CD8-positive, alpha-beta memory T cell (primary cell): ENCODE data around the gene AGAP1. TPM values are rescaled to one million over a fixed set of nuclear protein-coding genes. Genes with fewer than 3 reads are reported as not detected.

ENCODE experiments used
- CTCF ChIA-PET: fragments of 350-600 bp; sonication (Branson Sonifier 250); formaldehyde crosslinking; loops from one replicate; lab custom pipeline; 2021; ENCODE audit warnings: antibody characterized with exemption; lab: Charles Lee
- POLR2A ChIA-PET: fragments of 350-600 bp; sonication (Branson Sonifier 250); formaldehyde crosslinking; loops from one replicate; lab custom pipeline; 2021; ENCODE audit warnings: antibody characterized with exemption; lab: Charles Lee
- DNase-seq, 5 donors: peaks; one replicate each; pipeline versions ENCODE4 v3.0.0 to v3.0.0-alpha.2; 2020 to 2022; ENCODE audit warnings: mixed read lengths in 1 of 5
- H3K27ac ChIP-seq: one replicate; pipeline ENCODE4 v1.7.0; 2013; ENCODE audit warnings: low read depth, mild to moderate bottlenecking, low read length, moderate library complexity
- H3K27me3 ChIP-seq: 2 replicates; pipeline ENCODE4 v1.7.0; 2013; ENCODE audit warnings: low read length, mild to moderate bottlenecking; ENCODE audit not compliant: insufficient read depth, poor library complexity, severe bottlenecking
- H3K36me3 ChIP-seq: 2 replicates; pipeline ENCODE4 v1.7.0; 2013; ENCODE audit warnings: mild to moderate bottlenecking, low read length, moderate library complexity; ENCODE audit not compliant: insufficient read depth
- H3K4me1 ChIP-seq: 2 replicates; pipeline ENCODE4 v1.7.0; 2013; ENCODE audit warnings: mild to moderate bottlenecking, low read length, moderate library complexity; ENCODE audit not compliant: insufficient read depth
- H3K4me3 ChIP-seq: 2 replicates; pipeline ENCODE4 v1.7.0; 2013; ENCODE audit warnings: mild to moderate bottlenecking, low read length
- H3K9me3 ChIP-seq: 2 replicates; pipeline ENCODE4 v1.7.0; 2013; ENCODE audit warnings: mild to moderate bottlenecking, low read length
- H3K27ac Mint-ChIP-seq, 8 donors: one replicate each; pipeline ENCODE4 v1.8.0; 2020 to 2021; ENCODE audit warnings: mixed read lengths in 8 of 8, mild to moderate bottlenecking in 6 of 8, inconsistent platforms in 3 of 8, moderate library complexity in 3 of 8
- H3K27me3 Mint-ChIP-seq, 2 donors: one replicate each; pipeline ENCODE4 v1.8.0; 2020 to 2021; ENCODE audit warnings: mixed read lengths in 2 of 2, mild to moderate bottlenecking in 1 of 2, moderate library complexity in 1 of 2
- H3K36me3 Mint-ChIP-seq, 3 donors: one replicate each; pipeline ENCODE4 v1.8.0; 2020 to 2021; ENCODE audit warnings: mixed read lengths in 3 of 3, inconsistent platforms in 1 of 3, mild to moderate bottlenecking in 1 of 3
- H3K4me1 Mint-ChIP-seq, 3 donors: one replicate each; pipeline ENCODE4 v1.8.0; 2020 to 2021; ENCODE audit warnings: mixed read lengths in 3 of 3, inconsistent platforms in 1 of 3, mild to moderate bottlenecking in 1 of 3
- H3K4me3 Mint-ChIP-seq, 7 donors: one replicate each; pipeline ENCODE4 v1.8.0; 2020 to 2021; ENCODE audit warnings: mixed read lengths in 7 of 7, mild to moderate bottlenecking in 6 of 7, moderate library complexity in 4 of 7, inconsistent platforms in 2 of 7
- H3K9me3 Mint-ChIP-seq, 5 donors: one replicate each; pipeline ENCODE4 v1.8.0; 2020 to 2022; ENCODE audit warnings: mixed read lengths in 5 of 5, mild to moderate bottlenecking in 3 of 5, moderate library complexity in 2 of 5, inconsistent platforms in 1 of 5
- polyA plus RNA-seq: library from polyadenylated mRNA; unstranded; fragments of 300-500 nt; fragmentation: Illumina TruSeq; gene quantifications from one replicate; pipeline ENCODE4 v1.2.3, GENCODE V29; 2021
- total RNA-seq, 2 experiments: library from RNA; stranded (reverse); gene quantifications; one replicate each; pipeline ENCODE4 v1.2.3, GENCODE V29; 2021

AGAP1 gene
- total and polyA plus RNA-seq, 3 experiments from 2014 or later: 1.2 to 3.3 (median 2.7) TPM

- H3K27ac ChIP-seq: no peak overlapping the region
- H3K4me3 ChIP-seq: no peak overlapping the region
- no peaks in the 10 kb centered on the region for H3K27me3 ChIP-seq
- H3K27me3 Mint-ChIP-seq: peaks cover 0 to 12% of the 10 kb centered on the region in 2 donors
- no peaks in the 10 kb centered on the region for H3K9me3 ChIP-seq
- peak overlapping the region in 2 of 8 donors; percentile 22 to 76 for H3K27ac Mint-ChIP-seq
- no peaks in the 10 kb centered on the region for H3K4me1 ChIP-seq
- no peaks in the 10 kb centered on the region for H3K36me3 ChIP-seq
- H3K4me1 Mint-ChIP-seq: peaks cover 0 to 12% (median 10%) of the 10 kb centered on the region in 3 donors
- H3K9me3 Mint-ChIP-seq: peaks cover 0 to 1% (median 0%) of the 10 kb centered on the region in 5 donors
- no peak overlapping the region for H3K4me3 Mint-ChIP-seq
- no peaks in the 10 kb centered on the region for H3K36me3 Mint-ChIP-seq
- ChIA-PET POLR2A (no interaction called here), CTCF (no interaction called here)
- no peak for DNase-seq
These were observed 225.5 kb downstream of the AGAP1 start for GRCh38 chr2:235719146-235719942.

GRCh38 chr2:235721625-235722024 lies 227.8 kb downstream of the AGAP1 start:
- Histone ChIP-seq H3K4me1 (no peaks in the 10 kb centered on the region), H3K36me3 (no peaks in the 10 kb centered on the region), H3K27me3 (no peaks in the 10 kb centered on the region), H3K9me3 (no peaks in the 10 kb centered on the region), H3K27ac (no peak overlapping the region), H3K4me3 (no peak overlapping the region)
- Mint-ChIP-seq H3K4me3 (no peak overlapping the region), H3K36me3 (no peaks in the 10 kb centered on the region), H3K4me1 (peaks cover 0 to 12% (median 7%) of the 10 kb centered on the region in 3 donors), H3K27ac (peak overlapping the region in 1 of 8 donors; percentile 59), H3K9me3 (no peaks in the 10 kb centered on the region), H3K27me3 (peaks cover 0 to 6% of the 10 kb centered on the region in 2 donors)
- CTCF ChIA-PET: no interaction called here
- POLR2A ChIA-PET: no interaction called here
- DNase-seq: no peak

GRCh38 chr2:235722869-235723268 lies 229.0 kb downstream of the AGAP1 start:
- Histone ChIP-seq H3K9me3 (no peaks in the 10 kb centered on the region), H3K4me1 (no peaks in the 10 kb centered on the region), H3K27me3 (no peaks in the 10 kb centered on the region), H3K4me3 (no peak overlapping the region), H3K27ac (no peak overlapping the region), H3K36me3 (no peaks in the 10 kb centered on the region)
- no peaks in the 10 kb centered on the region for H3K9me3 Mint-ChIP-seq
- H3K27me3 Mint-ChIP-seq: peaks cover 0 to 6% of the 10 kb centered on the region in 2 donors
- no peaks in the 10 kb centered on the region for H3K36me3 Mint-ChIP-seq
- H3K27ac Mint-ChIP-seq: no peak overlapping the region
- ChIA-PET CTCF (no interaction called here), POLR2A (no interaction called here)
- H3K4me3 Mint-ChIP-seq: no peak overlapping the region
- no peak for DNase-seq
- H3K4me1 Mint-ChIP-seq: peaks cover 0 to 12% (median 7%) of the 10 kb centered on the region in 3 donors

GRCh38 chr2:235723371-235723770 lies 229.5 kb downstream of the AGAP1 start:
- no peak overlapping the region for H3K4me3 Mint-ChIP-seq
- no peaks in the 10 kb centered on the region for H3K4me1 ChIP-seq
- H3K27me3 ChIP-seq: no peaks in the 10 kb centered on the region
- H3K27me3 Mint-ChIP-seq: peaks cover 0 to 6% of the 10 kb centered on the region in 2 donors
- H3K4me1 Mint-ChIP-seq: peaks cover 0 to 12% (median 7%) of the 10 kb centered on the region in 3 donors
- CTCF ChIA-PET: no interaction called here
- H3K36me3 ChIP-seq: no peaks in the 10 kb centered on the region
- DNase-seq: no peak
- H3K9me3 ChIP-seq: no peaks in the 10 kb centered on the region
- no peak overlapping the region for H3K27ac Mint-ChIP-seq
- POLR2A ChIA-PET: no interaction called here
- no peaks in the 10 kb centered on the region for H3K36me3 Mint-ChIP-seq
- no peak overlapping the region for H3K4me3 ChIP-seq
- H3K27ac ChIP-seq: no peak overlapping the region
- no peaks in the 10 kb centered on the region for H3K9me3 Mint-ChIP-seq

GRCh38 chr2:235723811-235724465 lies 230.1 kb downstream of the AGAP1 start:
- Histone ChIP-seq H3K4me3 (no peak overlapping the region), H3K9me3 (no peaks in the 10 kb centered on the region), H3K27me3 (no peaks in the 10 kb centered on the region), H3K4me1 (no peaks in the 10 kb centered on the region), H3K36me3 (no peaks in the 10 kb centered on the region), H3K27ac (no peak overlapping the region)
- peaks cover 0 to 12% (median 7%) of the 10 kb centered on the region in 3 donors for H3K4me1 Mint-ChIP-seq
- POLR2A ChIA-PET: no interaction called here
- DNase-seq: no peak
- H3K27me3 Mint-ChIP-seq: peaks cover 0 to 6% of the 10 kb centered on the region in 2 donors
- H3K9me3 Mint-ChIP-seq: no peaks in the 10 kb centered on the region
- H3K4me3 Mint-ChIP-seq: no peak overlapping the region
- no peaks in the 10 kb centered on the region for H3K36me3 Mint-ChIP-seq
- CTCF ChIA-PET: no interaction called here
- no peak overlapping the region for H3K27ac Mint-ChIP-seq

GRCh38 chr2:235725016-235725489 lies 231.2 kb downstream of the AGAP1 start:
- Histone ChIP-seq H3K36me3 (no peaks in the 10 kb centered on the region), H3K4me1 (no peaks in the 10 kb centered on the region), H3K9me3 (no peaks in the 10 kb centered on the region), H3K27me3 (no peaks in the 10 kb centered on the region), H3K27ac (no peak overlapping the region), H3K4me3 (no peak overlapping the region)
- Mint-ChIP-seq H3K4me1 (peaks cover 0 to 7% (median 7%) of the 10 kb centered on the region in 3 donors), H3K27ac (no peak overlapping the region), H3K4me3 (no peak overlapping the region), H3K36me3 (no peaks in the 10 kb centered on the region), H3K27me3 (peaks cover 0 to 6% of the 10 kb centered on the region in 2 donors), H3K9me3 (no peaks in the 10 kb centered on the region)
- CTCF ChIA-PET: no interaction called here
- no peak for DNase-seq
- POLR2A ChIA-PET: no interaction called here

- no peaks in the 10 kb centered on the region for H3K27me3 ChIP-seq
- H3K27ac ChIP-seq: no peak overlapping the region
- CTCF ChIA-PET: no interaction called here
- no peaks in the 10 kb centered on the region for H3K36me3 Mint-ChIP-seq
- no peak overlapping the region for H3K27ac Mint-ChIP-seq
- H3K36me3 ChIP-seq: no peaks in the 10 kb centered on the region
- peaks cover 0 to 7% (median 3%) of the 10 kb centered on the region in 3 donors for H3K4me1 Mint-ChIP-seq
- peaks cover 0 to 6% of the 10 kb centered on the region in 2 donors for H3K27me3 Mint-ChIP-seq
- no peaks in the 10 kb centered on the region for H3K9me3 Mint-ChIP-seq
- no peak for DNase-seq
- no peaks in the 10 kb centered on the region for H3K4me1 ChIP-seq
- POLR2A ChIA-PET: no interaction called here
- no peak overlapping the region for H3K4me3 ChIP-seq
- H3K9me3 ChIP-seq: no peaks in the 10 kb centered on the region
- no peak overlapping the region for H3K4me3 Mint-ChIP-seq
These were observed 232.0 kb downstream of the AGAP1 start for GRCh38 chr2:235725841-235726240.

GRCh38 chr2:235726554-235726953 lies 232.7 kb downstream of the AGAP1 start:
- Mint-ChIP-seq H3K36me3 (no peaks in the 10 kb centered on the region), H3K27ac (no peak overlapping the region), H3K27me3 (peaks cover 0 to 6% of the 10 kb centered on the region in 2 donors), H3K4me1 (peaks cover 0 to 7% (median 2%) of the 10 kb centered on the region in 3 donors), H3K9me3 (no peaks in the 10 kb centered on the region), H3K4me3 (no peak overlapping the region)
- ChIA-PET POLR2A (no interaction called here), CTCF (no interaction called here)
- Histone ChIP-seq H3K9me3 (no peaks in the 10 kb centered on the region), H3K27ac (no peak overlapping the region), H3K36me3 (no peaks in the 10 kb centered on the region), H3K27me3 (no peaks in the 10 kb centered on the region), H3K4me1 (no peaks in the 10 kb centered on the region), H3K4me3 (no peak overlapping the region)
- DNase-seq: no peak
